Measurements from ENCODE around the gene SLC35A1.

The SLC35A1 gene

GRCh38 chr6:87498048-87498447 is 25.3 kb downstream of the SLC35A1 start:
- Histone ChIP-seq H3K9ac (ENCODE audit: low read length) (no peak overlapping the region), H3K27ac (ENCODE audit: low read depth, low read length) (no peak overlapping the region), H3K18ac (ENCODE audit: low read length) (no peak overlapping the region), H3K4me3 (ENCODE audit: low read depth, low read length) (no peak overlapping the region), H3K14ac (ENCODE audit: low read length) (no peak overlapping the region), H2AFZ (ENCODE audit: insufficient read depth, low read length, poor library complexity) (no peak overlapping the region), H3K79me1 (ENCODE audit: low read length) (no peaks in the 10 kb centered on the region), H3K27me3 (ENCODE audit: insufficient read depth, low read length) (no peaks in the 10 kb centered on the region), H3K4ac (ENCODE audit: low read depth, low read length) (no peak overlapping the region), H2BK12ac (ENCODE audit: low read length) (no peak overlapping the region), H4K8ac (ENCODE audit: low read depth, low read length) (no peak overlapping the region), H4K12ac (ENCODE audit: low read depth, low read length) (no peak overlapping the region), H2BK120ac (ENCODE audit: insufficient read depth, low read length, poor library complexity) (no peak overlapping the region), H3K23ac (ENCODE audit: low read length) (no peak overlapping the region), H2BK5ac (ENCODE audit: low read depth, low read length, poor library complexity) (no peak overlapping the region), H3K79me2 (ENCODE audit: control insufficient read depth, insufficient read depth, low read length, poor library complexity) (no peaks in the 10 kb centered on the region), H3K9me3 (ENCODE audit: insufficient read depth, low read depth, low read length) (no peaks in the 10 kb centered on the region), H4K91ac (ENCODE audit: low read depth, low read length) (no peak overlapping the region), H3K4me2 (ENCODE audit: low read length) (no peak overlapping the region), H2AK5ac (ENCODE audit: low read length) (no peak overlapping the region), H3K36me3 (ENCODE audit: control insufficient read depth in 1 of 2, insufficient read depth in 2 of 2, low read length in 2 of 2) (peaks cover 3 to 4% of the 10 kb centered on the region in 2 experiments), H3K4me1 (ENCODE audit: control insufficient read depth in 1 of 2, insufficient read depth in 2 of 2, low read length in 2 of 2) (no peaks in the 10 kb centered on the region)
- DNase-seq = no peak

DNA sequence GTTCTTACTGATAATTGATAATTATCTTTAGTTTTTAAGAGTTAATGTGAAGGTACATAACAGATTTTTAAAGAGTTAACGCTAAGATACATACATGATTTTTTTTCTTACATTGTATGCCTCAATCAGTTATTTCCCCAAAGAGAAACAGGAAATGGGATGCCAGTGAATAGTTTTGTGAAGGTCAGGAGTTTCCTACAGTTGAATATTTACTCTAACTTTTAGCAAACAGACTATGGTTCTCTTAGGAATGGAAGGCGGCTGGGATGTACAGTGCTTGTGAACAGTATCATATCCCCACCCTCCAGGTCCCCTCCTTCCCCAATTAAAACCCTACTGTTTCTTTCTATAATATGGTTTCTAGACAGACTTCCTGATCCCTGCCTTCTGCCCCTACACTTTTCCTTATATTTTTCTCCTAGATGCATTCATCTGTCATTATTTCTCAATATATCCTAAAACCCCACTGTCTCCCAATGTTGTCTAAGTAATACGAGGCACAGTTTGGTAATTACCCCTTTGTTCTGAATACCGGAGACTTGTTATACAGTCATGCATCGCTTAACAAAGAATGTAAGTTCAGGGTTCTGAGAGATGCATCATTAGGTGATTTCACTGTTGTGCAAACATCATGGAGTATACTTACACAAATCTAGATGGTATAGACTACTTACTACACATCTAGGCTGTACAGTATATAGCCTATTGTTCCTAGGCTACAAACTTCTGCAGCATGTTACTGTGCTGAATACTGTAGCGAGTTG is 29.2 kb downstream of the SLC35A1 start:
- Histone ChIP-seq H3K27me3 (ENCODE audit: insufficient read depth, low read length) (no peaks in the 10 kb centered on the region), H3K18ac (ENCODE audit: low read length) (no peak overlapping the region), H3K4ac (ENCODE audit: low read depth, low read length) (no peak overlapping the region), H4K91ac (ENCODE audit: low read depth, low read length) (no peak overlapping the region), H3K36me3 (ENCODE audit: control insufficient read depth in 1 of 2, insufficient read depth in 2 of 2, low read length in 2 of 2) (peaks cover 5 to 6% of the 10 kb centered on the region in 2 experiments), H2BK5ac (ENCODE audit: low read depth, low read length, poor library complexity) (no peak overlapping the region), H4K8ac (ENCODE audit: low read depth, low read length) (no peak overlapping the region), H3K4me1 (ENCODE audit: control insufficient read depth in 1 of 2, insufficient read depth in 2 of 2, low read length in 2 of 2) (no peaks in the 10 kb centered on the region), H2BK120ac (ENCODE audit: insufficient read depth, low read length, poor library complexity) (no peak overlapping the region), H4K12ac (ENCODE audit: low read depth, low read length) (no peak overlapping the region), H3K4me2 (ENCODE audit: low read length) (no peak overlapping the region), H3K79me1 (ENCODE audit: low read length) (no peaks in the 10 kb centered on the region), H2AFZ (ENCODE audit: insufficient read depth, low read length, poor library complexity) (no peak overlapping the region), H2AK5ac (ENCODE audit: low read length) (no peak overlapping the region), H3K27ac (ENCODE audit: low read depth, low read length) (no peak overlapping the region), H3K14ac (ENCODE audit: low read length) (no peak overlapping the region), H2BK12ac (ENCODE audit: low read length) (no peak overlapping the region), H3K79me2 (ENCODE audit: control insufficient read depth, insufficient read depth, low read length, poor library complexity) (no peaks in the 10 kb centered on the region), H3K9me3 (ENCODE audit: insufficient read depth, low read depth, low read length) (no peaks in the 10 kb centered on the region), H3K9ac (ENCODE audit: low read length) (no peak overlapping the region), H3K23ac (ENCODE audit: low read length) (no peak overlapping the region), H3K4me3 (ENCODE audit: low read depth, low read length) (no peak overlapping the region)
- peak in 1 of 2 donors; percentile 3 for DNase-seq
- no CpG with 5 or more reads among the region's 6 CpGs for WGBS (ENCODE audit: extremely low coverage, insufficient coverage, insufficient read length)

DNA sequence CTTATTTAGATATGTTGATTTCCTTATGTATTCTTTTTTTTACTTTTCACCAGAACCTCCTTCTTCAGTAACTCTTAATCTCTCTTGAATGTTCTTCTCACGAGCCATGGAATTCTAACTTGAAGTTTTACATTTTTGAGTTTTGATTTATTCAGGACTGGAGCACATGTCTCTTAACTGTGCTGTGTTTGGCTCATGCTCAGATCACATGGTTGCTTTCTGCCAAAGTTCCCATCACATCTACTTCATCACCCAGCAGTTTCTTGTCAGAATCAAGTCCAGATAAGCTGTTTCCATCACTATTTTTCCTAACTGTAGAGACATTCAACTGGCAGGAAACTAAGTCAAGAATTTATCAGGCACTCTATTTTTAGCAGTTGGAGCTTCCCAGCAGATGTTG is 31.7 kb downstream of the SLC35A1 start:
- Histone ChIP-seq H3K36me3 (ENCODE audit: control insufficient read depth in 1 of 2, insufficient read depth in 2 of 2, low read length in 2 of 2) (peaks cover 5 to 6% of the 10 kb centered on the region in 2 experiments), H3K27me3 (ENCODE audit: insufficient read depth, low read length) (no peaks in the 10 kb centered on the region), H4K91ac (ENCODE audit: low read depth, low read length) (no peak overlapping the region), H4K12ac (ENCODE audit: low read depth, low read length) (no peak overlapping the region), H3K4me3 (ENCODE audit: low read depth, low read length) (no peak overlapping the region), H3K23ac (ENCODE audit: low read length) (no peak overlapping the region), H3K14ac (ENCODE audit: low read length) (no peak overlapping the region), H2AK5ac (ENCODE audit: low read length) (no peak overlapping the region), H3K4me2 (ENCODE audit: low read length) (no peak overlapping the region), H3K4me1 (ENCODE audit: control insufficient read depth in 1 of 2, insufficient read depth in 2 of 2, low read length in 2 of 2) (no peaks in the 10 kb centered on the region), H3K4ac (ENCODE audit: low read depth, low read length) (no peak overlapping the region), H2BK12ac (ENCODE audit: low read length) (no peak overlapping the region), H3K9ac (ENCODE audit: low read length) (no peak overlapping the region), H3K9me3 (ENCODE audit: insufficient read depth, low read depth, low read length) (no peaks in the 10 kb centered on the region), H2BK120ac (ENCODE audit: insufficient read depth, low read length, poor library complexity) (no peak overlapping the region), H3K79me1 (ENCODE audit: low read length) (no peaks in the 10 kb centered on the region), H3K79me2 (ENCODE audit: control insufficient read depth, insufficient read depth, low read length, poor library complexity) (no peaks in the 10 kb centered on the region), H4K8ac (ENCODE audit: low read depth, low read length) (no peak overlapping the region), H3K27ac (ENCODE audit: low read depth, low read length) (no peak overlapping the region), H2BK5ac (ENCODE audit: low read depth, low read length, poor library complexity) (no peak overlapping the region), H3K18ac (ENCODE audit: low read length) (no peak overlapping the region), H2AFZ (ENCODE audit: insufficient read depth, low read length, poor library complexity) (no peak overlapping the region)
- DNase-seq = no peak
- WGBS (ENCODE audit: extremely low coverage, insufficient coverage, insufficient read length) = no CpG with 5 or more reads among the region's 1 CpG

DNA sequence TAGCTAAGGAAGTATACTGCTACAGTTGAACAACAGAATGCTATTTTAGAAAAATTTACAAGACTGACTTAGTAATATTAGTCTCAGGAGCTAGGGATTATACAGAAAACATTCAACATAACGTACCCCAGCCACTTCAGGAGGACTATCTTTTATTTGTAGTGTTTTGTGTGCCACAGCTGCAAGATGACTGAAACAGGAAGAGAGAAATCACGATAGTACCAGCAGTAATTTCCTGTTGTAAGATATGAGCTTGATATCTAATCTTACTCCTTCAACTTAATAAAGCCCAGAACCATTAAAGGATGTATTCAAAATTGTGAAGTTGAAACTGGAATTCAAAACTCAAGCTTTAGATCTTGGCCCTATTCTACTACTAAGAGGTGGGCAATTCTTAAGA is 42.1 kb downstream of the SLC35A1 start:
- no peaks in the 10 kb centered on the region for H3K4me1 ChIP-seq (ENCODE audit: control insufficient read depth in 1 of 2, insufficient read depth in 2 of 2, low read length in 2 of 2)
- H2BK5ac ChIP-seq (ENCODE audit: low read depth, low read length, poor library complexity) = no peak overlapping the region
- no peak for DNase-seq
- no peak overlapping the region for H2AK5ac ChIP-seq (ENCODE audit: low read length)
- H3K4ac ChIP-seq (ENCODE audit: low read depth, low read length) = no peak overlapping the region
- no peak overlapping the region for H3K18ac ChIP-seq (ENCODE audit: low read length)
- no peak overlapping the region for H3K4me2 ChIP-seq (ENCODE audit: low read length)
- no peaks in the 10 kb centered on the region for H3K79me2 ChIP-seq (ENCODE audit: control insufficient read depth, insufficient read depth, low read length, poor library complexity)
- no peak overlapping the region for H3K4me3 ChIP-seq (ENCODE audit: low read depth, low read length)
- H4K8ac ChIP-seq (ENCODE audit: low read depth, low read length) = no peak overlapping the region
- H3K23ac ChIP-seq (ENCODE audit: low read length) = no peak overlapping the region
- H2AFZ ChIP-seq (ENCODE audit: insufficient read depth, low read length, poor library complexity) = no peak overlapping the region
- H2BK12ac ChIP-seq (ENCODE audit: low read length) = no peak overlapping the region
- H4K91ac ChIP-seq (ENCODE audit: low read depth, low read length) = no peak overlapping the region
- H3K27me3 ChIP-seq (ENCODE audit: insufficient read depth, low read length) = no peaks in the 10 kb centered on the region
- peaks cover 16 to 30% of the 10 kb centered on the region in 2 experiments for H3K36me3 ChIP-seq (ENCODE audit: control insufficient read depth in 1 of 2, insufficient read depth in 2 of 2, low read length in 2 of 2)
- H3K27ac ChIP-seq (ENCODE audit: low read depth, low read length) = no peak overlapping the region
- H3K9me3 ChIP-seq (ENCODE audit: insufficient read depth, low read depth, low read length) = no peaks in the 10 kb centered on the region
- no CpG with 5 or more reads among the region's 2 CpGs for WGBS (ENCODE audit: extremely low coverage, insufficient coverage, insufficient read length)
- H3K9ac ChIP-seq (ENCODE audit: low read length) = no peak overlapping the region
- no peak overlapping the region for H3K14ac ChIP-seq (ENCODE audit: low read length)
- H4K12ac ChIP-seq (ENCODE audit: low read depth, low read length) = no peak overlapping the region
- H3K79me1 ChIP-seq (ENCODE audit: low read length) = no peaks in the 10 kb centered on the region
- H2BK120ac ChIP-seq (ENCODE audit: insufficient read depth, low read length, poor library complexity) = no peak overlapping the region
